ENCODE measurements around the gene TBC1D2B.
A peak's percentile ranks its signal among the peaks of the same experiment; 100 is the strongest.

TBC1D2B gene

GRCh38 chr15:78097667-78098066 is 20.2 kb upstream of the TBC1D2B start:
- DNase-seq (ENCODE audit: low spot score) = no peak

DNA sequence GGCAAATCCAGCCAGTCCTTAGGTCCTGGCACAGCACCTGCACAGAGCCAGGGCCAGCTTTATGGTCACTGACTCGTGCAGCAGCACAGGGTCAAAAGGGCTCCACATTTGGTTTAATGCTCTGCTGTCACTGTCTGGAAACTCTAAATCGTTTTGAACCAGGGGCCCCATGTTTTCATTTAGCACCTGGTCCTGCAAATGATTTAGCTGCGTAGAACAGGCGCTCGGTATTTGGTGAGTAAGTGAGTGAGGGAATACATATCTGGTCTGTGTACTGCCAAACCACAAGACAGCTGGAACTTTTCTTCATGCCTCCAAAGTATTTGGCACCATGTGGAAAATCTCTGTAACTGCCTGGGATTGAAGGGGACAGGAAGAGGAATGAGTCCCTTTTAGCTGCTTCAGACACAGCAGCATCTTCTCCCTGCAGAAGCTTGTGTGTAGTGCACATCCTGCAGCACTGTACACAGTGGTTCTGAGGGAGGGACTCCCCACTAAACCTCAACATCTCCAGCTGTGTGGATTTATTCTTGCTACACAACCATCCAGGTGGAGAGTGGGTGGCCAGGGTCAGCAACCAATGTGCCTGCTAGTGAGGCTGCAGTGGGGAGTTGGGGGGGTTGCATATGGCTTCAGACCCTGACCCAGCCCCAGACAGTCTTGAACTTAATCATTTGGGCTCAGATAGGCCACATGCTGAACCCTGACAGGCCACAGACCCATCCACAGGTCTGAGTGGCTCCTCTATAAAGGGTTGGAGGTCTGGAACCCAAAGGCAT is 15.9 kb upstream of the TBC1D2B start:
- no peak for DNase-seq (ENCODE audit: low spot score)

- DNase-seq (ENCODE audit: low spot score) = no peak
Observed at GRCh38 chr15:78092261-78093041, 14.9 kb upstream of the TBC1D2B start, which contains the start of gene SH2D7. TSS of gene SH2D7 (plus strand) at chr15:78092561. CDS start at chr15:78092585, 24 bp downstream.

DNA sequence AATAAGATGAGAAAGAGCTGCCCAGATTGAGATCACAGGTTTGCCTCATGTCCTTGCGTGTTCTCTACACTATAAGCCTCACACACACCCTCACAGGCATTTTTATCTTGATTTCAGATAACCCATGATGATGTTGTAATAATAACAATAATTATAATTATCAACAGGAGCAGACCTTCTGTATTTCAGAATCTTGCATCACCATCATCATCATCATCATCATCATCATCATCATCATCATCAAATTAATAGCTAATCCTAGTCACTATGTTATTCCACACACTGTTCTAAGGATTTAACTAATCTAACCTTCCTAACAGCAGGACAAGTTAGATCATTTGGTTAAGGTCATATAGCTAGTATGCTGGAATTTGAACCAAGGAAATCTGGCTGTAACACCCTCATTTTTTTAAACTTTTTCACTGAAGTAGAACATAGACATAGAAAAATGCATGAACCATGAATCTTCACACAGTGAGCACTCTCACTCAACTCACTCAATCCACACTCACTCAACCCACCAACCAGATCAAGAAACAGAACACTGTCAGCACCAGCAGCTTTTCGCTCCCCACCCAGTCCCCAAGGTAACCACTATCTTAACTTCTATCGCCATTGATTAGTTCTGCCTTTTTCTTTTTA is 13.0 kb upstream of the TBC1D2B start:
- DNase-seq (ENCODE audit: low spot score) = no peak

GRCh38 chr15:78088773-78089080 is 11.2 kb upstream of the TBC1D2B start:
- no peak for DNase-seq (ENCODE audit: low spot score)

DNA sequence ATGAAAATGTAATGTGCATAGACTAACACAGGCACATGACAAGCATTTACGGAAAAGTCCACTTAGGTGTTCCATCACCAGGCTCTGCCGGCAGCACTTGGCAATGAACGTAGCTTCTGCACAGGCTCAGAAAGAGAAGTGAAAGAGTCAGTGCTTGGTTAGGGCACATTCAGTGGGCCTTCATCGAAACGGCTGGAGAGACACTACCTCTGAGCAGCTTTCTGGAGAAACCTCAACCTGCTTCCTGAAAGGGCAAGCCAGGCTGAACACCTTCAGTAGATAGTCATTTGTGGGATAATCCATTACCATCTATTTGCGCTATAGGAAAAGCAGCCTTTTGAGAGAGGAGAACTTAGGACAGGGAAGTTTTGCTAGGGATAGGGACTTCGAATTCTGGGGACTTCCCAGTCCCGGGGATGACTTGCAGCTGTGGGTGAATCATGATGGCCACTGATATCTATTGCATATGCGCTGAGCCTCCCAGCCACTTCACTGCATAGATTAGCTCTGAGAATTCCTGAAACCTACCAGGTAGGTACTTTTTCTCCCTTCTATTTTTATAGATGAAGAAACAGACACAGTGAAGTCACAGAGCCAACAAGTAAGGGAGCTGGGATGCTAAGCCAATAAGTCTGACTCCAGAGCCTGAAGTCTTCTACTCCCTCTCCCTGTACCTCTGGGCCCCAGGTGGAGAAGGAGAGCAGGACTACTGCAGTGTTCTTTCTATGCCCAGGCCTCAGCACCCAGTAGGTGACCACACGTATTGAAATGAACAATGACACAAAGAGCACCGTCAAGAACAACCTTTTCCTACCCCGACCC is 10.7 kb upstream of the TBC1D2B start:
- DNase-seq (ENCODE audit: low spot score) = no peak

DNA sequence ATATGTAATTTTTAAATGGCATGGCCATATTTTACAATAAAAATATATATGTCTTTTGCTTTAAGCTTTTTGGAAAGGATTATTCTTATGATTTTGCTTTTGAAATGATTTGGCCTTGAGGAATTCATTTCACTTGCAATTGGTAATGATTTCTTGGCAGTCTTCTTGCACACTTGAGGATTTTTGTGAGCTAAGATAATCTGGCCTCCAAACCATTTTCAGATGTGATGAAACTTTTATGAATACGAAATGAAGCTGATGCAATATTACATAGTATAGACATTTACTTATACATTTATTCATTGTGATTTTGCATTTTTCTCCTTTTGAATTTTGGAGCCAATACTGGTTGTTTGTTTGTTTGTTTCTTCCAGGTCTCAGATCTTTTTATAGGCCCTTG is 8.4 kb upstream of the TBC1D2B start:
- DNase-seq (ENCODE audit: low spot score) = no peak

GRCh38 chr15:78084449-78084750 is 6.9 kb upstream of the TBC1D2B start:
- no peak for DNase-seq (ENCODE audit: low spot score)

DNA sequence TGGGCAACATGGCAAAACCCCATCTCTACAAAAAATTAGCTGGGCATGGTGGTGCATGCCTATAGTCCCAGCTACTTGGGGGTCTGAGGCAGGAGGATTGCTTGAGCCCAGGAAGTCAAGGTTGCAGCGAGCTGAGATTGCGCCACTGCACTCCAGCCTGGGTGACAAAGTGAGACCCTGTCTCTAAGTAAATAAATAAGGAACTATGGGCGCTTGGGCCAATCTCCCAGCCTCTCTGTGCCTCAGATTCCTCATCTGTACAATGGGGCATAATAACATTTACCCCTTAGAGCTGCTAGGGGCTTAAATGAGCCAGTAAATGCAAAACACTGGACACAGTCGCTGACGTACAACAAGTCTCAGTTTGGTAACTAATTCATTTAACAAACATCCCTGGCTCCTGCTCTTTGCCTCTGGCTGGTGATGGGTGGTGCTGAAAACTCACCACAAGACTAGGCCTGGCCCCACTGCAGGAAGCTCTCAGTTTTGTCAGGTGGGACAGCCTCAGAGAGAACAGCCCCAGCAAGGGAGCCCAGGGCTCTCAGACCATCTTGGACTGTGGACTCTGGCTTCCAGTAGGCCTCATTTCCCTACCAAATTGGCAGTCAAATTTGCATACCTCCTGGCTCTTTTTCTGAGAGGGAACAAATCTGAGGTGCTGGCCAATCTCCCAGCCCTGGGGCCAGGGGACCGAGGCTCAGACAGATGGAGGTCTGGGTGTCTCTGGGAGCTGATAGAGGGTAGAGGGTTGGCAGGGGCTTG is 6.4 kb upstream of the TBC1D2B start:
- DNase-seq (ENCODE audit: low spot score) = no peak

GRCh38 chr15:78083186-78083585 is 5.7 kb upstream of the TBC1D2B start:
- no peak for DNase-seq (ENCODE audit: low spot score)

GRCh38 chr15:78082743-78083110 is 5.2 kb upstream of the TBC1D2B start:
- no peak for DNase-seq (ENCODE audit: low spot score)

DNA sequence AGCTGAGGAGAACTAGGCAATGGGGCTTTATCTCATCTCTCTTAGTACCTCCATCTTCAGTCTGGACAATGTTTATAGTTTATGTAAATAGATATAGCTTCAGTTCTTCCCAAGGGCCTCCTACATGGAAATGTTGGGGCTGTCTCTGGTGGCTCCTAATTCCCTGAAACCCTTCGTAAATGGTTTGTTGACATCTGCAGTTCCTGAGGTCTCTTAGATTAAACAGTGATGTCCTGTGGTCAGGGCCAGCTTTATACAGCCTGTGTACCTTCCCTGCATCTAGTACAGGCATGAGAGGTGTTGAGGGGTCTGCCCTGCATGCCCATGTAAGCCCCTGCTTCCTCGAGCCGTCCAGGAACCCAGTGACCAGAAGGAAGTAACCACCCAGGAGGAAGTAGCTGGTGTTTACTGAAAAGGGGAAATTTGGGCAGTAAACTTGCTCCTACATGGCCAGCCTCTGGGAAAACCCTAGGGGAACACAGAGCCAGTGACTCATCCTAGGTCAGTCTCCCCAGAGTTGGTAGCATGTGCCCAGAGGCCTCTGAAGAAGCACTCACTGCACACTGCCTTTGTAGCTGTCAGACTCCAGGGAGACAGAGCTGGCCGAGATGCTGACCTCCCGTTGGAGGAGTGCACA is 4.7 kb upstream of the TBC1D2B start:
- DNase-seq (ENCODE audit: low spot score) = no peak

GRCh38 chr15:78080088-78080460 is 2.6 kb upstream of the TBC1D2B start:
- DNase-seq (ENCODE audit: low spot score) = no peak

- DNase-seq (ENCODE audit: low spot score) = no peak
Observed at GRCh38 chr15:78079298-78080087, 2.0 kb upstream of the TBC1D2B start.

- no peak for DNase-seq (ENCODE audit: low spot score)
Observed at GRCh38 chr15:78077871-78078210, 330 bp upstream of the TBC1D2B start.

DNA sequence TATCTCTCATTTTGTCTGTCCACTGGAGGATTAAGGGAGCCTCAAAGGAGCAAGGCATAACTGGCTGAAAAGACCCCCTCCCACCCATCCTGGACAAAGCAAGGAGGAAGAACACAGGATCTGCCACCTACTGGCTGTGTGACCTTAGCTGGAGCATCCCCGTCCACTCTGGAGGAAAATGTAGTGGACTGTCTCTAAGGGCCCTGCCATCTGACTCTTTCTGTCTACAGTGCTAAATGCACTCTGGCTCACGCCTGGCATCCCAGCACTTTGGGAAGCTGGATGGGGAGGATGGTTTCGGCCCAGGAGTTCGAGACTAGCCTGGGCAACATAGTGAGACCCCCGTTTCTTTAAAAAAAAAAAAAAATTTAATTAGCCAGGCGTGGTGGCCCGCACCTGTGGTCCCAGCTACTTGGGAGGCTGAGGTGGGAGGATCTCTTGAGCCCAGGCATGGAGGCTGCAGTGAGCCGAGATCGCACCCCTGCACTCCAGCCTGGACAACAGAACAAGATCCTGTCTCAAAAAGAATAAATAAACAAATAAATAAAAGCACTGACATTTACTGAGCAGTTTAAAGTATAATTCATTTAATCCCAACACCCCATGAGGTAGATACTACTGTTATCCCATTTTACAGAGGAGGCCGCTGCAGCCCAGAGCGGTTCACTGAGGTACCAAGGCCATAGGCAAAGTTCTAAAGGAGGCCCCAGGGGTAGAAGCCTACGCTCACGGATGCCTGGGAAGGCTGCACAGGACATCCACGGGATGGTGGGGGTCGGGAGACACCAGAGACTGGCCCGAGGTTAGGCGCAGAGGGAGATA is 1.1 kb downstream of the TBC1D2B start:
- DNase-seq (ENCODE audit: low spot score) = no peak

- peak; percentile 46 for DNase-seq (ENCODE audit: low spot score)
Observed at GRCh38 chr15:78075490-78076230, 1.9 kb downstream of the TBC1D2B start.

- no peak for DNase-seq (ENCODE audit: low spot score)
Observed at GRCh38 chr15:78073046-78073787, 4.3 kb downstream of the TBC1D2B start.

Measured in iPS-NIHi11 (cell line).